Measurements from ENCODE around the gene FANCG. TPM values are rescaled to one million over a fixed set of nuclear protein-coding genes. Genes with fewer than 3 reads are reported as not detected.

Gene FANCG
- total RNA-seq, 4 donors from 2014 or later = 1.8 to 15.7 (median 3.4) TPM

DNA sequence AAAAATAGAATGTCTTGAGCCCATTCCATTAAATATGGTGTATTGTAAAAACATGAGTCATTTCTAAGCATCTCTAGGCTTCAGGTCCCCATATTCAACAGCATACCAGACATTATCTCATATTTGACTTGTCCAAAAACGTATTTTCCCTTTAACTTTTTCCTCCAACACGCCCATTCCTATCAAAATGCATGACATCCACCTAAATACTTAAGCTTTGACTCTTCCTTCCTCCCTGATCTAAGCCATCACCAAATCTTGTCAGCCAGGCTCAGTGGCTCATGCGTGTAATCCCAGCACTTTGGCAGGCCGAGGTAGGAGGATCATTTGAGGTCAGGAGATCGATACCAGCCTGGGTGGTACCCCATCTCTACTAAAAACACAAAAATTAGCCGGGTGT lies 31.2 kb downstream of the FANCG start:
- DNase-seq (no peak), ATAC-seq (no peak)
- intact Hi-C loops (cut with DNase I; ENCODE audit: low total_unique reads) = loop anchor here (5.0 kb wide), 1 partner anchor 36 kb away; no protein-coding TSS in a partner anchor
- Histone ChIP-seq H3K27me3 (no peaks in the 10 kb centered on the region), H3K27ac (no peak overlapping the region), H3K36me3 (peaks cover 0 to 70% of the 10 kb centered on the region in 2 donors), H3K9me3 (no peaks in the 10 kb centered on the region), H3K4me1 (peaks cover 6 to 10% of the 10 kb centered on the region in 2 donors), H3K4me3 (no peak overlapping the region)
- no peak for TF ChIP-seq POLR2A (IDR thresholded peaks at IDR 0.05)
- TF ChIP-seq CTCF (IDR thresholded peaks at IDR 0.05 in 4 of 5, conservative IDR thresholded peaks at IDR 0.05 in 1 of 5) = no peak
- in situ Hi-C loops (cut with MboI; ENCODE audit: low sequenced_read_pairs in 4 of 4) = no loop called here

DNA sequence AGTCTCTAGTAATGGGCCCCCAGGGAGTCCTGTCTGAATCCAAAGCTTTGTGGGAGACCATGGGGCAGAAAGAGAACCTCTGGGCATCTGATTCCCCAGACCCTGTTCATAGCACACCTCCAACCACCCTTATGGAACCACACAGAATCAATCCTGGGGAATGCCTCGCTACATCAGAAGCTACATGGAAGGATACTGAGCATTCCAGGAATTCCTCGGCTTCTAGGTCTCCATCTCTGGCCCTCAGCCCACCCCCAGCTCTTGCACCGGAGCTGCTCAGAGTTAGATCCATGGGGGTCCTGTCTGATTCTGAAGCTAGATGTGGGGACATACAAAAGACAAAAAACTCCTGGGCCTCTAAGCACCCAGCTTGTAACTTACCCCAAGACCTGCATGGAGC lies 35.7 kb downstream of the FANCG start:
- intact Hi-C loops (cut with DNase I; ENCODE audit: low total_unique reads) (no loop called here), in situ Hi-C loops (cut with MboI; ENCODE audit: low sequenced_read_pairs in 4 of 4) (no loop called here)
- Histone ChIP-seq H3K36me3 (peaks cover 0 to 83% of the 10 kb centered on the region in 2 donors), H3K4me3 (no peak overlapping the region), H3K27ac (no peak overlapping the region), H3K9me3 (no peaks in the 10 kb centered on the region), H3K4me1 (no peaks in the 10 kb centered on the region), H3K27me3 (no peaks in the 10 kb centered on the region)
- ATAC-seq (no peak), DNase-seq (no peak)
- TF ChIP-seq POLR2A (IDR thresholded peaks at IDR 0.05) = no peak
- no peak for TF ChIP-seq CTCF (IDR thresholded peaks at IDR 0.05 in 4 of 5, conservative IDR thresholded peaks at IDR 0.05 in 1 of 5)

- Histone ChIP-seq H3K9me3 (no peaks in the 10 kb centered on the region), H3K27ac (peak overlapping the region; percentile 29 to 67 (median 56)), H3K36me3 (peaks cover 0 to 79% of the 10 kb centered on the region in 2 donors), H3K4me1 (no peaks in the 10 kb centered on the region), H3K27me3 (no peaks in the 10 kb centered on the region), H3K4me3 (no peak overlapping the region)
- intact Hi-C loops (cut with DNase I; ENCODE audit: low total_unique reads) (no loop called here), in situ Hi-C loops (cut with MboI; ENCODE audit: low sequenced_read_pairs in 4 of 4) (no loop called here)
- no peak for TF ChIP-seq CTCF (IDR thresholded peaks at IDR 0.05 in 4 of 5, conservative IDR thresholded peaks at IDR 0.05 in 1 of 5)
- no peak for TF ChIP-seq POLR2A (IDR thresholded peaks at IDR 0.05)
- ATAC-seq (no peak), DNase-seq (no peak)
Observed at GRCh38 chr9:35042891-35043545, 36.7 kb downstream of the FANCG start.

- H3K4me3 ChIP-seq = no peak overlapping the region
- no peaks in the 10 kb centered on the region for H3K27me3 ChIP-seq
- peaks cover 0 to 78% of the 10 kb centered on the region in 2 donors for H3K36me3 ChIP-seq
- ATAC-seq = peak; percentile 53 to 83
- peak in 1 of 2 donors; percentile 70 for DNase-seq
- in situ Hi-C loops (cut with MboI; ENCODE audit: low sequenced_read_pairs in 4 of 4) = no loop called here
- H3K9me3 ChIP-seq = no peaks in the 10 kb centered on the region
- TF ChIP-seq CTCF (IDR thresholded peaks at IDR 0.05 in 4 of 5, conservative IDR thresholded peaks at IDR 0.05 in 1 of 5) = no peak
- no peak for TF ChIP-seq POLR2A (IDR thresholded peaks at IDR 0.05)
- H3K27ac ChIP-seq = peak overlapping the region; percentile 50 to 67 (median 57)
- no peaks in the 10 kb centered on the region for H3K4me1 ChIP-seq
- intact Hi-C loops (cut with DNase I; ENCODE audit: low total_unique reads) = no loop called here
Observed at GRCh38 chr9:35042081-35042604, 37.6 kb downstream of the FANCG start.
